Stimulated activated CD8-positive, alpha-beta memory T cell treated with anti-CD3 and anti-CD28 coated beads, Interleukin-7, amount 100 ng/mL, for 4 hours (primary cell): ENCODE data around the gene EFCAB10.
"Not testable (repeated sequence)": the region's sequence is repeated elsewhere in the genome, so short reads cannot be mapped to it uniquely, and the experiment has no call there.

Experiments
- DNase-seq, 2 donors: peaks; one replicate each; pipeline ENCODE4 v3.0.0-alpha.2; 2020; ENCODE audit warnings: low read depth in 2 of 2

The EFCAB10 gene

GRCh38 chr7:105530546-105530945 is 50.7 kb downstream of the EFCAB10 start:
- no peak for DNase-seq

GRCh38 chr7:105530126-105530525 is 51.2 kb downstream of the EFCAB10 start:
- DNase-seq, result no peak

GRCh38 chr7:105527737-105528136 is 53.6 kb downstream of the EFCAB10 start:
- DNase-seq, result not testable (repeated sequence)

GRCh38 chr7:105524840-105525239 is 56.5 kb downstream of the EFCAB10 start:
- DNase-seq, result no peak

GRCh38 chr7:105524423-105524822 is 56.9 kb downstream of the EFCAB10 start:
- DNase-seq, result not testable (repeated sequence)

- peak; percentile 50 to 81 for DNase-seq
Measured at GRCh38 chr7:105521717-105522463, 59.4 kb downstream of the EFCAB10 start, which contains the start of gene PUS7. TSS of gene PUS7 (minus strand) at chr7:105522271. CDS start at chr7:105508512, 13,759 bp downstream.

GRCh38 chr7:105521027-105521716 is 60.1 kb downstream of the EFCAB10 start:
- DNase-seq, result peak; percentile 22 to 44

- not testable (repeated sequence) for DNase-seq
Measured at GRCh38 chr7:105520620-105521019, 60.7 kb downstream of the EFCAB10 start.

- DNase-seq, result no peak
Measured at GRCh38 chr7:105519353-105519752, 61.9 kb downstream of the EFCAB10 start.

- DNase-seq, result not testable (repeated sequence)
Measured at GRCh38 chr7:105515610-105516009, 65.7 kb downstream of the EFCAB10 start.
